Activated B cell treated with CpG ODN at 0.5 μM for 24 hours (primary cell): ENCODE measurements around the gene PHLPP1. TPM values are rescaled to one million over a fixed set of nuclear protein-coding genes. Genes with fewer than 3 reads are reported as not detected.

Source experiments
- ATAC-seq: fragments of 200-7000 bp; cut with Tn5 transposase; one replicate; pipeline ENCODE4 v1.10.0; 2021; ENCODE audit warnings: low read depth, mild to moderate bottlenecking, moderate library complexity
- CTCF ChIA-PET: fragments of 350-600 bp; sonication (Branson Sonifier 250); formaldehyde crosslinking; loops from one replicate; lab custom pipeline; 2021; ENCODE audit warnings: antibody characterized with exemption; lab: Charles Lee
- POLR2A ChIA-PET: fragments of 350-600 bp; sonication (Branson Sonifier 250); formaldehyde crosslinking; loops from one replicate; lab custom pipeline; 2021; ENCODE audit warnings: antibody characterized with exemption; lab: Charles Lee
- DNase-seq: peaks from one replicate; pipeline ENCODE4 v3.0.0; 2022
- H3K27ac Mint-ChIP-seq: one replicate; pipeline ENCODE4 v1.8.0; 2020; ENCODE audit warnings: mixed read lengths
- H3K27me3 Mint-ChIP-seq: one replicate; pipeline ENCODE4 v1.8.0; 2021; ENCODE audit warnings: mixed read lengths
- H3K36me3 Mint-ChIP-seq: one replicate; pipeline ENCODE4 v1.8.0; 2021; ENCODE audit warnings: low read depth, mixed read lengths
- H3K4me1 Mint-ChIP-seq: one replicate; pipeline ENCODE4 v1.8.0; 2021; ENCODE audit warnings: mixed read lengths
- H3K4me3 Mint-ChIP-seq: one replicate; pipeline ENCODE4 v1.8.0; 2020; ENCODE audit warnings: mild to moderate bottlenecking, mixed read lengths
- H3K9me3 Mint-ChIP-seq: one replicate; pipeline ENCODE4 v1.8.0; 2020; ENCODE audit warnings: mixed read lengths
- CTCF ChIP-seq: fragments of 200-600 bp; IDR thresholded peaks from one replicate; pipeline ENCODE4 v1.8.0; 2022; ENCODE audit warnings: antibody characterized with exemption, mild to moderate bottlenecking
- intact Hi-C: fragments of 100-400 bp; cut with micrococcal nuclease; formaldehyde crosslinking; loops from one replicate; pipeline ENCODE4 v1.15.1; 2024
- total RNA-seq: library from RNA; stranded (reverse); gene quantifications from 2 replicates; pipeline ENCODE4 v1.2.3, GENCODE V29; 2022

PHLPP1 gene
- total RNA-seq, 1 donor from 2014 or later, result 16.1 TPM

GRCh38 chr18:63002803-63003445, 287.6 kb downstream of the PHLPP1 start:
- no peak for TF ChIP-seq CTCF
- ATAC-seq (no peak), DNase-seq (no peak)
- H3K27me3 Mint-ChIP-seq, result no peaks in the 10 kb centered on the region
- H3K9me3 Mint-ChIP-seq, result no peaks in the 10 kb centered on the region
- CTCF ChIA-PET, result no interaction called here
- H3K4me1 Mint-ChIP-seq, result peaks cover 11% of the 10 kb centered on the region
- POLR2A ChIA-PET, result no interaction called here
- H3K4me3 Mint-ChIP-seq, result no peak overlapping the region
- no peaks in the 10 kb centered on the region for H3K36me3 Mint-ChIP-seq
- intact Hi-C loops, result no loop called here
- no peak overlapping the region for H3K27ac Mint-ChIP-seq

DNA sequence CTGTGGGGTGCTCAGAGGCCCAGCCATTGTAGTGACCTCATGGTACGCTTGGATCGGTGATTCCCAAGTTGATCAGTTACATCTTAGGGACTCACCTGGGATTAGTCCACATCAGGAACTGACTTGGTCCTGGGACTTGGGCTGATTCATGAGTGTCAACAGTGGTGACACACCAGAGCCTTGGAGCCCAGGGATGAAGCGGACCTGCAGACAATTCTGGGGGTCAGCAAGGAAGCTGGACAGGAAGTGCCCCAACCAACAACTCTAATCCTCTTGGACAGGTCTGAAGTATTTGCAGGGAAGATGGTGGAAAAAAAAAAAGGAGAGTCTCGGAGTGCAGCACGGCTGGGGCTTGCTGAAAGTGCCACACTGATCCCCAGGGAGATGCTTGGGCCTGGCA, 288.6 kb downstream of the PHLPP1 start:
- CTCF ChIA-PET, result no interaction called here
- DNase-seq, result no peak
- H3K27ac Mint-ChIP-seq, result no peak overlapping the region

GRCh38 chr18:63004466-63005089, 289.2 kb downstream of the PHLPP1 start:
- H3K4me3 Mint-ChIP-seq, result no peak overlapping the region
- DNase-seq (no peak), ATAC-seq (no peak)
- ChIA-PET CTCF (no interaction called here), POLR2A (no interaction called here)
- no peak overlapping the region for H3K27ac Mint-ChIP-seq
- intact Hi-C loops, result no loop called here
- no peaks in the 10 kb centered on the region for H3K9me3 Mint-ChIP-seq
- no peaks in the 10 kb centered on the region for H3K27me3 Mint-ChIP-seq
- no peak for TF ChIP-seq CTCF
- H3K4me1 Mint-ChIP-seq, result no peaks in the 10 kb centered on the region
- H3K36me3 Mint-ChIP-seq, result no peaks in the 10 kb centered on the region

More for the DNA sequence above, 288.6 kb downstream of the PHLPP1 start:
- Mint-ChIP-seq H3K4me1 (peaks cover 2% of the 10 kb centered on the region), H3K9me3 (no peaks in the 10 kb centered on the region), H3K27me3 (no peaks in the 10 kb centered on the region), H3K36me3 (no peaks in the 10 kb centered on the region), H3K4me3 (no peak overlapping the region)
- no peak for TF ChIP-seq CTCF
- POLR2A ChIA-PET, result no interaction called here
- no peak for ATAC-seq
- intact Hi-C loops, result no loop called here

DNA sequence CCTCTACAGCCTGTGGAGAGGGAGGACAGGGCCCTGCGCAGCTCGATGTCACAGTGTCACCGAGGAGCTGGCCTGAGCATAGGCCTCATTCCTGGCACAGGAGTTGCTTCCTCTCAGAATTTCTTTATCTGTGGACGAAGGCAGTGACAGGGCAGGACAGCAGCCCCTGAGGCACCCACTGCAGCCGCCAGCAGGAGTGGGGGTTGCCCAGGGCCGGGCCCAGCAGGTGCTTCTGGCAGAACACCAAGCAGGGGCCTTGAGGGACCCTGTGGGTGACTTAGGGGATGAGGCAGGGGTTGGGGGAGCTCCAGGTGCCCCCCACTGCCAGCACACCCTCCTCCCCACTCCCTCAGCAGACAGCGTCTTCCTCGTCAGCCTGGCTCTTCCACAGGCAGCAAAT, 290.0 kb downstream of the PHLPP1 start:
- ChIA-PET POLR2A (no interaction called here), CTCF (no interaction called here)
- H3K9me3 Mint-ChIP-seq, result no peaks in the 10 kb centered on the region
- DNase-seq, result no peak
- no peak overlapping the region for H3K27ac Mint-ChIP-seq
- no peak for TF ChIP-seq CTCF
- intact Hi-C loops, result no loop called here
- ATAC-seq, result no peak
- H3K4me1 Mint-ChIP-seq, result no peaks in the 10 kb centered on the region
- no peak overlapping the region for H3K4me3 Mint-ChIP-seq
- no peaks in the 10 kb centered on the region for H3K27me3 Mint-ChIP-seq
- H3K36me3 Mint-ChIP-seq, result no peaks in the 10 kb centered on the region

GRCh38 chr18:63007231-63007630, 291.9 kb downstream of the PHLPP1 start:
- Mint-ChIP-seq H3K27me3 (peaks cover 3% of the 10 kb centered on the region), H3K36me3 (no peaks in the 10 kb centered on the region), H3K4me1 (no peaks in the 10 kb centered on the region), H3K4me3 (no peak overlapping the region), H3K27ac (no peak overlapping the region), H3K9me3 (peaks cover 3% of the 10 kb centered on the region)
- POLR2A ChIA-PET, result no interaction called here
- no peak for DNase-seq
- intact Hi-C loops, result no loop called here
- TF ChIP-seq CTCF, result no peak
- ATAC-seq, result no peak
- CTCF ChIA-PET, result no interaction called here
